HG03039 (cell line): ENCODE data around the gene PFKFB2.

Source experiments
- ATAC-seq: cut with Tn5 transposase; IDR thresholded peaks from one replicate; pipeline ENCODE4 v1.9.1; 2021; ENCODE audit warnings: mild to moderate bottlenecking, moderate library complexity; ENCODE audit not compliant: unreplicated experiment

PFKFB2 gene

DNA sequence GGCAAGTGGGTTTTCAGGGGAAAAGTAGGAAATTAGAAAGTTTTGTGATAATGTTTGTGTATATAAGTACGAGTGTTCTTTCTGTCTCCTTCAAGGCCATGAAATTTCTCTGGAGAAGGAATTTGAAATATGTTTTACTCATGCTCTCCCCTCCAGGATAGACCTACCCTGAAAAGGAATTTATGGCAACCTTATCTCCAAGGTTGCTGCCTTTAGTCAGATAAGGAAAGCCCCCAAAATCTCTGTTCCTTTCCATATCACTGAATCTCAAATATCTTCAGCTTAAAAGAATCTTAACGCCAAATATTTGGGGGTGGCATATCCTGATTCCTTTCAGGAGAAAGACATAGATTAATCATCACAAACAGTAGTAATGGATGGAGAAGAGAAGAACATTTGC lies 35.1 kb downstream of the PFKFB2 start:
- no peak for ATAC-seq

DNA sequence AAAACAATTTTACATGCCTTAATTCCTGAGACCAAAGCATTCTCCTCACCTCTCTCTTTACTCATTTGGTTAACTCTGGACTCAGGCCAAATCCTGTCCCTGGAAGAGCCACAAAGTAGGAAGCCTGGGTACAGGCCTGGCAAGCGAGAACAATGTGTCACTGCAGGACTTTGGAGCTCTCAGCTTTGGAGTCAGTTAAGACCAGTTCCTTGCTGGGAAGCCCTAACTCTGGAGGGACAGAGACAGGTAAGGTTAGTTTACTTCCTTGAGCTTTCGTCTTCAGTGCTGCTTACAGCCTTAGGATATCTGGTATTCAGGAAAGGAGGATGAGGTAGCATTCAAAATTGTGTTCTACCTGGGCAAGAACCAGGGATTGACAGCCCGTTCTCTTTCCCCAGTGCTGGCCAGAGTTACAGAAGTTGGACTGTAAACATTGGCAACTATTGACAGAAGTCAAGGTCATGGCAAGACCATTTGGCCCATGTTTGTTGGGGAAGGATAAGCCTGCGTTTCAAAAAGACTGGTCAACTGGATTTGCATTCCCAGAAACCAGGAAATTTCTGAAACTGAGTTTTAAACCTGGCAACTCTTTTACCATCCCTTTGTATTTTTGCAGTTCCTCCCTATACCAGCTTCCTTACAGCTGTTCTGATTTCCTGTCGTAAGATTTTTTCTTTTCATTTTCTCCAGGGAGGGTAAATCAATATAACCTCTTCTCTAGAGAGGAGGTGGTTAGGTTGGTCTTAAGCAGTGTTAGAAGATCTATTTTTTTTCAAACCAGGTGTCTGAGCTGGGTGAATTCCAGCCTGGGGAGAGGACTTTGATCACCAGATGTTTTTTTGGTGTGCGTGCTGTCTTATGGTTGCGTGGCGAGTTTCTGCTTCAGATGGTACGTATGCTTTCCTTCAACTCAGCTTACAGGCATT lies 35.9 kb downstream of the PFKFB2 start, which contains the start of gene C4BPB:
Gene C4BPB (plus strand): TSS at position 160 of the 926 bp plus-strand sequence. CDS start 672 bp downstream, at position 832.
- ATAC-seq: no peak

DNA sequence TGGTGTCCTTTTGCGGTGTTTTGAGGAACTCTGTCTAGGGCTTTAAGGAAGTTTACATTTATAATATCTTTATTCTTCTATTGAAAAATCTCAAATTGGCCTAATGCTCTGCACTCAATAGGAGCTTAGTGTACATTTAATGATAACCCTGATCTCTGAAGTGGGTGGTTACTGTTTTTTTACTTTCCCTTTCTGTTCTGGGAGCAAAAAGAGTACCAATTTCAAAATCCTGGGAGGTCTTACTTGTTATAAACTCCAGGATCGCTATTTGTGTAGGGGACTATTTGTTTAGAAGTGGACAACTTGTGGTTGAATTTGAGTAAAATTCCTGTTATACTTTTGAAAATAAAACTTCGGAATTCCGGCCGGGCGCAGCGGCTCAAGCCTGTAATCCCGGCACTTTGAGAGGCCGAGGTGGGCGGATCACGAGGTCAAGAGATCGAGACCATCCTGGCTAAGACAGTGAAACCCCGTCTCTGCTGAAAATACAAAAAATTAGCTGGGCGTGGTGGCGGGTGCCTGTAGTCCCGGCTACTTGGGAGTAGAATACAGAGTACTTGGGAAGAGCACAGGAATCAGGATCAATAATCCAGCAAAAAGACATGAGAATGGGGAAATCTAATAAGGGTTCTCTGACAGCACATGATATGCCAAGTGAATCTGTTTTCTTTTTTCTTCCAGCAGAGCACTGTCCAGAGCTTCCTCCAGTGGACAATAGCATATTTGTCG lies 36.7 kb downstream of the PFKFB2 start:
- ATAC-seq: no peak

DNA sequence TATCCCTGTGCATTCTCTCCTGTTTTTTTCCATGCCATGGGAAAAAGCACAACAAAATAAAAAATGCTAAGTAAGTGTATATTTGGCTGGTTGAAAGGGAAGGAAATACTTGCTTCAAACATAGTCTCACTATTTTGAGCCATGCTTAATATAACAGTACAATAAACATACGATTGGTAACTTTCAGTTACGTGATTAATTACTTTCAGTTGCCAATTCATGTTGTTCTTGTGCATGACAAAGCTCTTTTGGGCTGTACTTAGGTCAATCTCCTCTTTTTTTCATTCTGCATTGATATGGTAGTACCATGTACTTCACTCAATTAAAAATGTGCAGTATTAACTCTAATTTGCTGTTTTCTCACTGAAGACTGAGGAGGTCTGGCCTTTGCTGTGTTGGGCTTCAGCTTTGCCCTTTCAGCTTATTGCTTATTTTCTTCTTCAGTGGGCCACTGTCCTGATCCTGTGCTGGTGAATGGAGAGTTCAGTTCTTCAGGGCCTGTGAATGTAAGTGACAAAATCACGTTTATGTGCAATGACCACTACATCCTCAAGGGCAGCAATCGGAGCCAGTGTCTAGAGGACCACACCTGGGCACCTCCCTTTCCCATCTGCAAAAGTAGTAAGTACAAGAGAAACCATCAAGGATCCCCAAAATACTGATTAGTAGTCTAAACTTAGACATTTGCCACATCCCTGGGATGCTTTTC lies 38.3 kb downstream of the PFKFB2 start:
- ATAC-seq: no peak

DNA sequence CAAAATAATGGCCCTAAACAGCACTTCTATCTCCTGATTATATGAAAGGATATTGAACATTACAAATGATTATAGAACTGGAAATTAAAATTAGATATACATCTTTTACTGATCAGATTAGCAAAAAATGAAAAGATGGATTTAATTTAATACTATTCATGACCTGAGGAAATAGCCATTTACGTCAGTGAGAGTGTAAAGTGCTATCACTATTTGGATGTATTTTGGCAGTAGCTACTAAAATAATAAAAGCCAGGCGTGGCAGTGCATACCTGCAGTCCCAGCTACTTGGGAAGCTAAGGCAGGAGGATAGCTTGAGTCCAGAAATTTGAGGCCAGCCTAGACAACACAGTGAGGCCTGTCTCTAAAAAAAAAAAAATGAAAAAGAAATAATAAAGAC lies 40.9 kb downstream of the PFKFB2 start:
- ATAC-seq: no peak

DNA sequence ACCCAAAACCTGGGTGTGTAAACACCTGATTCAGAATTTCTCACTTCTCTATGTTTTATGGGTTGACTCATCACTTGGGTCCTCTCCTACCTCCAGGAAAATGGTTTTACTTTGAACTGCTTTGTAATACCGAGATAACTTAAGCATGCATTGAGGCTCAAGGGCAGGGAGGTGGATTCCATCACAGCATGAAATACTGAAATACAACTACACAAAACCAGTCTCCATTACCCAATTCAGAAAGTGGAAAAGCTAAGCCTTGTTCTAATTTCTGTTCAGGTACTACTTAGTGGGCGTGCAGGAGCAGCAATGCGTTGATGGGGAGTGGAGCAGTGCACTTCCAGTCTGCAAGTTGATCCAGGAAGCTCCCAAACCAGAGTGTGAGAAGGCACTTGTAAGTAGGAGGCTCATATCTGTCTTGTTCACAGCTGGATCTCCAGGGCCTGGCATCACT lies 44.8 kb downstream of the PFKFB2 start:
- ATAC-seq: peak; percentile 92

DNA sequence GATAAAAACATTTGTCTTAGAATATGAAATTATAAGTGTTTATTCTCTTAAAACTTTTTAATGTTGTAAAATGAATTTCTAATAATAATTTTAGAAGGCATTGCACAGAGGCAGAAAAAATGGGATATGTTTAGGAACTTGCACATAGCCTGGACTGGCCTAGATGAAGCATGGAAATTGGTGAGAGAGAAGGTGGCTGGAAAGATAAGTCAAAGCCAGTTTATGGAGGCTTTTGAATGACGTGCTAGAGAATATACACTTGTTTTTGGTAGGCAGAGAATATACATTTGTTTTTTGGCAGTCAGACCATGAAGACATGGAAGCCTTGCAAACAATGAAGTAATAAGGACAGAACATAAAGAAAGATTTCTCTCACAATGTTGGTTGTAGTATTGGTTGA lies 48.6 kb downstream of the PFKFB2 start:
- no peak for ATAC-seq

DNA sequence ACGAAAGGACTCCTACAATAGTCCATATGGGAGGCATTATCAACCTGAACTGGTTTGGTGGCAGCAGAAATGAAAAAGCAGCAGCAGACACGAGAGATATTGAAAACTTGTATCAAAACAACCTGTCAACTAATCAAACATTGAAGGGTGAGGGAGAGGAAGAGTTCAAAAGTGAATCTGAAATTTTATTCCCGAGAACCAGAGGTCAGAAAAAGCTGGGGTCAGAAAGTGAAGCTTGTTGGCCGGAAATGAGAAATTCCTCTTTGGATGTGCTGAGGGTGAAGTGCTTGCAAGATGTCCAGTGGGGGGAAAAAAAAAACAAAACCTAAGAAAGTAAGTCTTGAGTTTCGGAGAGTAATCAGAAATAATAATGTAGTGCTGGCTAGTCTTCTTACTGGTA lies 49.1 kb downstream of the PFKFB2 start:
- no peak for ATAC-seq

DNA sequence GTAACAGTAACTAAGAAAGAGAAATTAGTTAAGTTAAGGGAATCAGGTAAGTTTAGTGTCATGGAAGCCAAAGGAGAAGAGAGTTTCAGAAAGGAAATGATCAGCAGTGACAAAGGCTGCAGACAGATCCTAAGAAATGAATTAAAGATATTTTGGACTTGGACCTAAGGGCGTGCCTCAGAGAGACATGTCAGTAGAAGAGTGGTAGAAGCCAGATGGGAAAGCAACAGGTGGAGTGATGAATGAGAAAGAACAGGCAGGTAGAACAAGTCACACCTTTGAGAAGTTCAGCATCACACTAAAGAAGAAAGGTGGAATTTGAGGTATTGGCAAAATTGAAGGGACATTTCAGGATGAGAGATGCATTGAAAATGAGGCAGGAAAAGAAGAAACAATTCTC lies 49.6 kb downstream of the PFKFB2 start:
- ATAC-seq: no peak

DNA sequence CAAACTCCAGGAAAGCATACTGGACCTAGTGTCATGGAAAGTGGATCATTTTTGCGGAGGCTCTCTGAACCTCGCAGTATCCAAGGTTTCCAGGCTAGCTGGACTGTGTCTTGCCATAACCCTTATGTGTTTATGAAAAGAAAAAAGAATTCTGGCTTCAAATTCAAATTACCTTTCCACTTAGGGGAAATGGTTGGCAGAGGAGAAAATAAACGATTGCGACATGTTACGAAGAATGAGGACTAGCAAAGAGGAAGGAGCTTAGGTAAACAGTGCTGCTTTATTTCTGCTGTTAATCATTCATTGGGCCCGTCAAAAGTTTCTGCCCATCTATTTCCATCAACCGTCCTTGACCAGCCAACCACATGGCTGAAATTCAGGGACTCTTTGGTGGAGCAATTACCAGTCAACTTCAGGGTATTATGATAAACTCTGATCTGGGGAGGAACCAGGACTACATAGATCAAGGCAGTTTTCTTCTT lies 50.9 kb downstream of the PFKFB2 start, which contains the start of gene C4BPA:
Gene C4BPA (plus strand): TSS at position 342 of the 482 bp plus-strand sequence. CDS start 8,793 bp downstream, outside the sequence.
- ATAC-seq: no peak

DNA sequence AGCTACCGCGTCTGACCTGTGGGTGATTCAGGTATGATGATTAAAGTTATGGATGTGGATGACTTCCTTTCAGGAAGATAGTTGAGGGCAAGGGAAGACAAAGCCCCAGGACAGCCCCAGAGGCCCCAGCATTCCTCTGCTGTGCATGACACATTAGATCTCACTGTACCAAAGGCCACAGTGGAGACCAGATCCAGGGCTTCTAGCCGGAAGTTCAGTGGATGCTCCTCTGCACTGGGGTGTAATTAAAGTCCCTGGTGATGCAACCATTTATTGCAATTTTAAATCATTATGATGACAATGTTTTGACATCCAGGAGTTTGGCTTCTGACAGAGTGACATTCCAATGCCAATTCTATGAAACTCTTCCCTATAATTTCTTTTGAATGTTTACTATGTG lies 55.9 kb downstream of the PFKFB2 start:
- ATAC-seq: no peak

DNA sequence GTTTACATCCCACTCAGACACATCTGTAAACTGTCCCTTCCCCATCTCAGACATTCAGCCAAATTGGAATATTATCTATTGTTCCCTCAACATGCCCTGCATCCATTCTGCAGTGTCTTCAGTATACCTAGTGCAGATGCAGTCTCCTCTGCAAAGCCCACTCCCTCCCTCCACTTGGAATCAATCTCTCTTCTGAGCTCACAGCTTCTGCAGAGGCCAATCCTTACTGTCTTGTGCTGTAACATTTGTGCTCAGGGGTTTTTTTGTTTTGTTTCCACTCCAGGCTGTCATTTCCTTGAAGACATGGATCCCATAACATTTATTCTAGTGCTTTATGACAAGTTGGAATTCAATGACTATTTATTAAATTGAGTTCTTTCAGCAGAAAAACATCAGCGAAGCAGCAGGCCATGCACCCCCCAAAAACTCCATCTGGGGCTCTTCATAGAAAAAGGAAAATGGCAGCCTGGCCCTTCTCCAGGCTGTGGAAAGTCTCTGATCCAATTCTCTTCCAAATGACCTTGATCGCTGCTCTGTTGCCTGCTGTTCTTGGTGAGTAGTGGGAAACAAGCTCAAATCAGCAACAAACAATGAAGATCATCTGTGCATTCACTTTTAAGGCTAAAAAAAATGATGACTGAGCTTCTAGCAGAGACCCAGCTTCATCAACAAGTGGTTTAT lies 59.7 kb downstream of the PFKFB2 start:
- ATAC-seq: no peak

DNA sequence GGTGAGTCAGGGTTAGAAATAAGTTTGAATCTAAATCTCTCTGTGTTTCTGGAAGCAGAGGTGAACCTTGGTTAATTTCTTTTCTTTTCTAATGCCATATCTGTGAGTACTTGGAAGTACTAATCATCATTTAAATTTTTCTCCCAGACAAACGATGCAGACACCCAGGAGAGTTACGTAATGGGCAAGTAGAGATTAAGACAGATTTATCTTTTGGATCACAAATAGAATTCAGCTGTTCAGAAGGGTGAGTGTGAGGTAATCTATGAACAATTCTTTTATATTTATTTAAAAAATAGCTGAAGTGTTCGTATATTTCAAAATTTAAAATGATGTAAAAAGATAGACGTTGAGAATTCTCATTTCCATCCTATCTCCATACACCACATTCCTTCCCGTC lies 62.2 kb downstream of the PFKFB2 start:
- ATAC-seq: no peak

DNA sequence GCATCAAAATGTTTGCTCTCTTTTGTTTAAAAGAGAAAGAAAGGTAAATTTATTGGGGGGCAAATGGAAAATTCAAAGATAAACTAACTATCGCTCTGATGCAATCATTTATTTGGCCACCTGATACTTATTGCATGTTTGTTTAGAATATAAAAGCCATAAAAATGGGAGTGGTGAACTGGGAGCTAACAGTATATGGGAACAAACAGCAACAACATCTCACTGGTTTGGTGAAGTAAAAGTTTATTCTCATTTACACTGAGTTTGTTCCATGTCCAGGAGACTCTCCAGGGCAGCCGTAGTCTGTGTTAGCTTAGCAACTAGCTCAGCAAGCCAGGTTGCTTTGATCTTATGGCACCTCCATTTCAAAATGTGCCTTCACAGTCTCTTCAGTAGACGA lies 71.3 kb downstream of the PFKFB2 start:
- no peak for ATAC-seq

DNA sequence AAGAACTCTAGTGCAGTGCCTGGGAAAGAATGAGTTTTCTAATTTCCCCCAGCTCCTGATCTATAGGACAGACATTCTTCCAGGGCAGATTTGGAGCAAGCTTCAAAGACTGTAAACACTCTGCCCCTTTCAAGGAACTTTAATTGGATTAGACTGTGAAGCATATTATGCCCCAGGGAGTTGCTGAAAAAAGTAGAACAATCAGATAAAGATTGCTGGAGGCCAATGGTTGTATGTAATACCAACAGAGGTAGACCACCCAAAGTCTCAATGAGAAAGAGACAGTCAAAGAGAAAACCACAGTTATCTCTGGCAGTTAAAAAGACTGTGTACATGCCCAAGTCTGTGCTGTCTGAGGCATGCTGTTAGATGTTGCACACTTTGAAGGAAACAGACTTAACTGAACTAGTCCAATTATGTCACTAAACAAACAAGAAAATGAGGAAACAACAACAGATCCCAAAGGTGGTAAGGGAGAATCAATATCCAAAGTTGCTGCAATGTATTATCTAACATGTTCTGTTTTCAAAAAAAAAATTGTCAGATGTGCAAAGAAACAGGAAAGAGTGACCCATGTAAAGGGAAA lies 75.4 kb downstream of the PFKFB2 start:
- no peak for ATAC-seq

DNA sequence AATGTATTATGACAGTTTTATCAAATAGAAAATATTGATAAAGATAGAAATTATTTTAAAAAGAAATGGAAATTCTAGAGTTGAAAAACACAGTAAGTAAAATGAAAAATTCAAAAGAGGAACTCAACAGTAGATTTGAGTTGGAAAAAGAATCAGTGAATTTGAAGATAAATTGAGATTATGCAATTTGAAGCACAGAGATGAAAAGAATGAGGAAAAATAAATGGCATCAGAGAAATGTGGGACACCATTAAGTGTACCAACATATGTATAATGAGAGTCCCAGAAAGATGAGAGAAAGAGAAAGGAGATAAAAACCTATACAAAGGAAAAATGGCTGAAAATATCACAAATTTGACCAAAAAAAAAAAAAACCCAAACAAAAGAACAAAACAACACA lies 76.0 kb downstream of the PFKFB2 start:
- no peak for ATAC-seq
